IPS-15b (cell line): ENCODE data around the gene C20orf204.

Source experiments
- H3K27me3 ChIP-seq: one replicate; pipeline ENCODE4 v1.6.1; 2013; ENCODE audit warnings: low read length; ENCODE audit not compliant: control insufficient read depth, insufficient read depth
- H3K36me3 ChIP-seq: one replicate; pipeline ENCODE4 v1.6.1; 2013; ENCODE audit warnings: low read length; ENCODE audit not compliant: control insufficient read depth, insufficient read depth
- H3K4me1 ChIP-seq: one replicate; pipeline ENCODE4 v1.6.1; 2013; ENCODE audit warnings: mild to moderate bottlenecking, low read length; ENCODE audit not compliant: control insufficient read depth, insufficient read depth
- H3K4me3 ChIP-seq: one replicate; pipeline ENCODE4 v1.5.1; 2013; ENCODE audit warnings: low read depth, low read length
- H3K9ac ChIP-seq: one replicate; pipeline ENCODE4 v1.6.1; 2013; ENCODE audit warnings: low read depth, mild to moderate bottlenecking, low read length
- H3K9me3 ChIP-seq: one replicate; pipeline ENCODE4 v1.6.1; 2013; ENCODE audit warnings: mild to moderate bottlenecking, low read length; ENCODE audit not compliant: control insufficient read depth, insufficient read depth

Gene C20orf204

GRCh38 chr20:64039293-64040160 lies 3.5 kb downstream of the C20orf204 start:
- H3K4me3 ChIP-seq, result peak overlapping the region; percentile 58
- no peak overlapping the region for H3K9ac ChIP-seq
- H3K9me3 ChIP-seq, result no peaks in the 10 kb centered on the region
- peaks cover 2% of the 10 kb centered on the region for H3K36me3 ChIP-seq
- H3K27me3 ChIP-seq, result peaks cover 47% of the 10 kb centered on the region
- no peaks in the 10 kb centered on the region for H3K4me1 ChIP-seq

- Histone ChIP-seq H3K4me1 (no peaks in the 10 kb centered on the region), H3K9me3 (no peaks in the 10 kb centered on the region), H3K9ac (no peak overlapping the region), H3K36me3 (no peaks in the 10 kb centered on the region), H3K27me3 (peaks cover 50% of the 10 kb centered on the region), H3K4me3 (no peak overlapping the region)
These were observed 4.5 kb downstream of the C20orf204 start for GRCh38 chr20:64040231-64041039.

- H3K9ac ChIP-seq, result no peak overlapping the region
- H3K36me3 ChIP-seq, result no peaks in the 10 kb centered on the region
- H3K4me3 ChIP-seq, result no peak overlapping the region
- H3K4me1 ChIP-seq, result no peaks in the 10 kb centered on the region
- H3K27me3 ChIP-seq, result peaks cover 57% of the 10 kb centered on the region
- H3K9me3 ChIP-seq, result no peaks in the 10 kb centered on the region
These were observed 5.2 kb downstream of the C20orf204 start for GRCh38 chr20:64041040-64041780.

GRCh38 chr20:64041781-64042053 lies 5.7 kb downstream of the C20orf204 start:
- no peak overlapping the region for H3K9ac ChIP-seq

GRCh38 chr20:64042054-64042781 lies 6.2 kb downstream of the C20orf204 start:
- Histone ChIP-seq H3K9ac (no peak overlapping the region), H3K36me3 (no peaks in the 10 kb centered on the region), H3K4me3 (peak overlapping the region; percentile 46), H3K9me3 (no peaks in the 10 kb centered on the region), H3K4me1 (no peaks in the 10 kb centered on the region), H3K27me3 (peaks cover 67% of the 10 kb centered on the region)

More at GRCh38 chr20:64041781-64042053, 5.7 kb downstream of the C20orf204 start:
- Histone ChIP-seq H3K36me3 (no peaks in the 10 kb centered on the region), H3K4me3 (peak overlapping the region; percentile 46), H3K4me1 (no peaks in the 10 kb centered on the region), H3K27me3 (peaks cover 63% of the 10 kb centered on the region), H3K9me3 (no peaks in the 10 kb centered on the region)

- H3K36me3 ChIP-seq, result no peaks in the 10 kb centered on the region
- H3K9me3 ChIP-seq, result no peaks in the 10 kb centered on the region
- H3K4me1 ChIP-seq, result no peaks in the 10 kb centered on the region
- peaks cover 79% of the 10 kb centered on the region for H3K27me3 ChIP-seq
- H3K4me3 ChIP-seq, result no peak overlapping the region
- H3K9ac ChIP-seq, result no peak overlapping the region
These were observed 7.8 kb downstream of the C20orf204 start for GRCh38 chr20:64043768-64044167.

- Histone ChIP-seq H3K4me3 (no peak overlapping the region), H3K4me1 (no peaks in the 10 kb centered on the region), H3K27me3 (peaks cover 74% of the 10 kb centered on the region), H3K36me3 (no peaks in the 10 kb centered on the region), H3K9ac (no peak overlapping the region), H3K9me3 (no peaks in the 10 kb centered on the region)
These were observed 8.7 kb downstream of the C20orf204 start for GRCh38 chr20:64044484-64045247.

- H3K27me3 ChIP-seq, result peaks cover 73% of the 10 kb centered on the region
- no peaks in the 10 kb centered on the region for H3K4me1 ChIP-seq
- H3K36me3 ChIP-seq, result no peaks in the 10 kb centered on the region
- H3K4me3 ChIP-seq, result no peak overlapping the region
- H3K9me3 ChIP-seq, result no peaks in the 10 kb centered on the region
- H3K9ac ChIP-seq, result no peak overlapping the region
These were observed 9.5 kb downstream of the C20orf204 start for GRCh38 chr20:64045346-64046011.

GRCh38 chr20:64047046-64047389 lies 11.0 kb downstream of the C20orf204 start:
- H3K9me3 ChIP-seq, result no peaks in the 10 kb centered on the region
- no peaks in the 10 kb centered on the region for H3K36me3 ChIP-seq
- H3K4me3 ChIP-seq, result no peak overlapping the region

GRCh38 chr20:64047968-64048401 lies 12.0 kb downstream of the C20orf204 start:
- peak overlapping the region; percentile 19 for H3K4me3 ChIP-seq

More at GRCh38 chr20:64047046-64047389, 11.0 kb downstream of the C20orf204 start:
- Histone ChIP-seq H3K27me3 (peaks cover 61% of the 10 kb centered on the region), H3K4me1 (no peaks in the 10 kb centered on the region), H3K9ac (no peak overlapping the region)

More at GRCh38 chr20:64047968-64048401, 12.0 kb downstream of the C20orf204 start:
- Histone ChIP-seq H3K9ac (no peak overlapping the region), H3K4me1 (no peaks in the 10 kb centered on the region), H3K27me3 (peaks cover 62% of the 10 kb centered on the region), H3K36me3 (no peaks in the 10 kb centered on the region), H3K9me3 (no peaks in the 10 kb centered on the region)
